GM19099 (cell line): Measurements from ENCODE around the gene MECR.

Source experiments
- POLR2A ChIP-seq: IDR thresholded peaks from 3 replicates; pipeline ENCODE4 v1.6.1; 2011; ENCODE audit warnings: low read depth; ENCODE audit not compliant: insufficient read length; ENCODE audit errors: extremely low read depth

The MECR gene

GRCh38 chr1:29225361-29225760, 5.4 kb downstream of the MECR start:
- TF ChIP-seq POLR2A: no peak

DNA sequence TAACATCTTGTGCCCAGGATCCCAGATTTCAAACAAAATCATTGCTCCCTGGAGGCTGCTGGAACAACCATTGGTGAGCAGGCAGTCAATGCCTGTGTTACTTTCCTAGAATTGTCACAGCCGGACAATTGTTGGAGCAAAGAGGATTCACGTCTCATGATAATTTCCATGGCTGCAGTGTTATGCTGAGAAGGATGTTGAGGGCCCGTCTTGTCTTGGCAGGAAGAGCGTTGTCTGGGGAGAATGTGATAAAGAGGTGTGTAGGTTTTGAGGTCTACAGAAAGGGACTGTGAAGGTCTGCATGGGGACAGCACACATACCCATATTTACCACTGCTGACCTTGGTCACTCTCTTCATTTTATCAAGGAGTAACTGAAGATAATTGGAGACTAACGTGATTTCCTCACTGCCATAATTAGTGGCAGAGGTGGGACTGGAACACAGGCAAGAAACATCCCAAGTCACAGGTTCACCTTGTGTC, 6.3 kb downstream of the MECR start:
- no peak for TF ChIP-seq POLR2A

- TF ChIP-seq POLR2A: no peak
These were observed 7.2 kb downstream of the MECR start for GRCh38 chr1:29223521-29223920.

- no peak for TF ChIP-seq POLR2A
These were observed 8.0 kb downstream of the MECR start for GRCh38 chr1:29222686-29223085.

DNA sequence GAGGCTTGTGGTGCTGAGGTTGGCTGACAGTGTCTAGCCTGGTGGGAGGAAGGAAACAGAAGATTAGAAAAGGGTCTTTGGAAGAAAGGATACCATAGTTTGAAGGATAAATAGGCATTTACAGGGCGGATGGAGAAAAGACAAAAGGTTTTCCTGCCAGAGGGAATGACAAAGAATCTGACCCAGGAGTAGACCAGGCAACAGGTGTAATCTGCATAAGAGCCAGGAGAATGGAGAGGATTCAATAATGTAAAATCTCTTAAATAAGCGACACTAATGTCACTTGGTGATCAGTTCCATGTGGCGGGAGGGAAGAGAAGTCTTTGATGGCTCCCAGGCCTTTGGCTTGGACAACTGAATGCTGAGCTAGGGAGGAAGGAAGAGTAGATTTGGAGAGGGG, 9.4 kb downstream of the MECR start:
- no peak for TF ChIP-seq POLR2A

DNA sequence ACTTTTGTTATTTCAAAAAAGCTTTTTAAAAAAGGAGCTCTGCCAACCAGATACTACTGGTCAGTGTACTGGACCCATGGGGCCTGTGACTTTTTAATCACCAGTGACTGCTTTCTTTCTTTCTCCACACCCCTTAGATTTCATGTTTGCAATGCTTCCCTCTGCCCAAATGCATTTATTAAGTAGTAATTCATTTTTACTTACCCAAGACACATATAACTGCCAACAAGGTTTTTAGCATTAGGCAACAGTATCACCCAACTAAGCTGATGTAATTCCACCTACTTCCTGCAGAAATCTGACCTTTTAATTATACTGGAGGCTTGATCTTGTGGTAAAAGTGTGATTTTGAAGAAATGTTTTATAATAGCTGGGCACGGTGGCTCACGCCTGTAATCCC, 12.5 kb downstream of the MECR start:
- no peak for TF ChIP-seq POLR2A

DNA sequence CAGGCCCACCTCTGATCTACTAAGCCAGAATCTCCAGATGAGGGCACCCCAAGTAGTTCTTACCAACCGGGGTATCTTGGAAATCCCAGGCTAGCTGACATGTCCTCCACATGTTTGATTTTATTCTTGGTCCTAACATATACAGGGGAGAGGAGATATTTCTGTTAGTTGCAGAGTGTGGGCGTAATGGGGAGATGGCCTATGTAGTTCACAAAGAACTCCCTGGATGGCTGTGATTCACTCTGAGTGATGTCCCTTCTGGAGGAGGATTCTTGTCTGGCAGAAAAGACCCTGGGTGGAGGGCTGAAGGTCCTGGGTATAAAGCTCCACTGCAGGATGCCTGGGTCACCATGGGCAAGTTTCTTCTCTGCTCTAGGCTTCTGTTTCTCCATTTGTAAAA, 13.1 kb downstream of the MECR start:
- no peak for TF ChIP-seq POLR2A

- no peak for TF ChIP-seq POLR2A
These were observed 17.7 kb downstream of the MECR start for GRCh38 chr1:29213055-29213454.

- TF ChIP-seq POLR2A: no peak
These were observed 19.4 kb downstream of the MECR start for GRCh38 chr1:29211086-29212030.

DNA sequence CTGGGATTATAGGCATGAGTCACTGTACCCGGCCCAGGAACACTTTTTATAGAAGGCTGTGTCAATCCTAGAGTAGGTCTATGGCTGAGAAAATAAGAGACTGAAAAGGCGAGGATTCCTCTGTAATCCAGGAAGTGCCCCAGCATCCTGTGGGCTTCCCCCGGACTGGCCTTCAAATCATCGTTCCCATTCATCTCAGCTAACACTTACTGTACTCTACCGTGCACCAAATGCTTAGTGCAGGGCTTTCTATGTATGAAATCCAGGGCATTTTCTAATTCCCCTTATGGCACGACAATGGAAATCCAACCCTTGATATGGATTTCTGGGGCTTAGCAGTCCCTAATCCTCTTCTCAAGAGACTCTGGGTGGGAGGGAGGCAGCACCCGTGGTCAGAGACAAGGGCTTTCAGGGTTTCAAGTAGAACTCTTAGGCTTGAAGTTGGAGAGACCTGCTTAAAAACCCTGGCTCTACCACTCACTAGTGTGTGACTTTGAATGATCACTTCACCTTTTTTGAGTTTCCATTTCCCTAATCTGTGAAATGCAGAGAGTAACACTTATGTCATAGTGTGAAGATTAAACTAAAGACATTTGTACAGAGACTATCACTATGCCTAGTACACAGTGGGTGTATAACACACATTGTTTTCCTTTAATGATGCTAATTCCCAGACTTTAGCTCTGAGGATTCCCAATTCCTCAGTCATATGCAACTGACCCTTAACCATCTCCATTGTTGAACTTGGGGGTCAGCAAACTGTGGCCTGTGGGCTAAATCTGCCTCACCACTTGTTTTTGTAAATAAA, 20.3 kb downstream of the MECR start:
- TF ChIP-seq POLR2A: no peak

DNA sequence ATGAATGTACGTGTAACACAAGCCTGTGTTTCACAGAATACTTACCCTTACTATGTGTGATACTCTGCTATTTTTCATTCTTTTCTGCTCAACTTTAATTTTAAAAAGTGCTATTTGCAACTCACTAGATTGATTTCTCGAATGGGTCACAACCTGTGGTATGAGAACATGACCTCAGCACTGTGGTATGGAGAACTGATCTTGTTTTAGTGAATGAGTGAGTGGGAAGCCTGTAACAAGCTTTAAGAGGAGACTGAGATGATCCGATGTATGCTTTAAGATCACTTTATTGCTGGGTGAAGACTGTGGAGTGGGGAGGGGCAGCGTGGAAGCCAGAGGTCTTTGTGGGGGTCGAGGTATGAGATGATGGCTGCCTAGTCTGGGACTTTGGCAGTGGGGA, 21.6 kb downstream of the MECR start:
- TF ChIP-seq POLR2A: no peak

DNA sequence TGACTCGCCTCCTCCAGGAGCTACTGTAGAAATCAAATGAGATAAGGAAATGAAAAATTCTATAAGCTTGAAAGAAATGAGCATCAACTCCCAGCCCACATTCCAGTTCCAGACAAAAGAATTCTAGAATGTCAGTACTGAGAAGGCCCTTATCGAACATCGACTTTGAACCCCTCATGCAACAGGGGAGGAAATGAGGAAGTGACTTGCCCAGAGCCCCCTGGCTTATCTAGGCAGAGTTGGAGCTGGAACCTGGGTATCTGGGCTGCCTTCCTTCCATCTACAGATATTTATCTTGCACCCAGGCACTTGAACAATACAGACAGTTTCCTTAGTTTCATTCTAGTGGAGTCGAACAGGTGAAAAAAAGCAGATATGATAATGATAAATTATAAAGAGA, 22.3 kb downstream of the MECR start:
- no peak for TF ChIP-seq POLR2A

DNA sequence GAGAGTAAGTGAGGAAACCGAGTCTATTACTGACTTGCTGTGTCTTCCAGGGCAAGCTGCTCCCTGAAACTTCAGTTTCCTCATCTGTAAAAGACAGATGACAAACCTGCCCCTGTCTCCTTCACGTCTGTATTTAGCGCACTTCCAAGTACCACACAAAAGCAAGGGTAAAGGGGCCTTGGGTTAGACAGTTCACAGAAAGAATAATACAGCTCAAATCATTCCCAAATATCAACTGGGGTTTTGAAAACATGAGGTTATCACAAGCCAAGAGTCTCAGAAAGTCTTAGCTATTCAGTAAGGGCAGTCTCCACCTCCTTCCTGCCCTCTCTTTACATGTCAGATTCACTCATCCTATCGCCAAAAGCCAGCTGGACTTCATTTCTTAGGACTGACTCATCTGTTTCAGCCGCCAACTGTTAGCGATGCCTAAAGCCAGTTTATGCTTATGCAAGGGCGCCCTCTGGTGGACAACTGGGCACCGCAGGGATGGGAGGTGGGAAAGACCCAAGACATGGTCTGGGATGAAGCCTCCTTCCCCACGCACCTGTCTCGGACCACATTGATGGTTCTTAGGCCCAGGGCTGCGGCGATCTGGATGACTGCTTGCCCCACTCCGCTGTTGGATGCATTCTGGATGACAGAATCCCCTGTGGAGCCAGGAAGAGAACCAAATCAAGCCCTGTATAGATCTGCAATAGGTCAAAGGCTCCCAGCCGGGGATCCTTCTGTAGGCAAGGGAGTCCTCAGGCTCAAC, 28.0 kb downstream of the MECR start:
- TF ChIP-seq POLR2A: no peak

GRCh38 chr1:29202053-29202452, 28.7 kb downstream of the MECR start:
- no peak for TF ChIP-seq POLR2A

GRCh38 chr1:29201595-29202051, 29.1 kb downstream of the MECR start:
- no peak for TF ChIP-seq POLR2A
